NT2/D1 (cell line): ENCODE measurements around the gene AGAP2.

Experiments used
- DNase-seq: peaks from one replicate; pipeline ENCODE4 v3.0.0-alpha.2; 2011; ENCODE audit warnings: low read depth, low spot score
- H3K27me3 ChIP-seq: 2 replicates; pipeline ENCODE4 v1.6.0; 2011; ENCODE audit warnings: mild to moderate bottlenecking; ENCODE audit not compliant: insufficient read length, insufficient read depth
- H3K36me3 ChIP-seq: 2 replicates; pipeline ENCODE4 v1.6.1; 2011; ENCODE audit warnings: mild to moderate bottlenecking, low read length, mixed read lengths; ENCODE audit not compliant: insufficient read depth, insufficient read length
- H3K4me1 ChIP-seq: 2 replicates; pipeline ENCODE4 v1.5.1; 2011; ENCODE audit not compliant: insufficient read depth, insufficient read length
- H3K4me3 ChIP-seq: 2 replicates; pipeline ENCODE4 v1.5.1; 2011; ENCODE audit warnings: low read depth; ENCODE audit not compliant: insufficient read length
- H3K9ac ChIP-seq: 2 replicates; pipeline ENCODE4 v1.6.0; 2011; ENCODE audit warnings: low read depth; ENCODE audit not compliant: insufficient read length
- H3K9me3 ChIP-seq: 2 replicates; pipeline ENCODE4 v1.5.1; 2011; ENCODE audit warnings: mild to moderate bottlenecking, low read length; ENCODE audit not compliant: insufficient read depth
- SUZ12 ChIP-seq: IDR thresholded peaks from 2 replicates; pipeline ENCODE4 v1.6.1; 2011; ENCODE audit not compliant: insufficient read length, insufficient read depth; ENCODE audit errors: extremely low read depth
- YY1 ChIP-seq: IDR thresholded peaks from 2 replicates; pipeline ENCODE4 v1.6.1; 2011; ENCODE audit not compliant: insufficient read length, insufficient read depth
- ZNF274 ChIP-seq: IDR thresholded peaks from 2 replicates; pipeline ENCODE4 v1.6.1; 2011; ENCODE audit warnings: mild to moderate bottlenecking, low read depth, low read length

The AGAP2 gene

DNA sequence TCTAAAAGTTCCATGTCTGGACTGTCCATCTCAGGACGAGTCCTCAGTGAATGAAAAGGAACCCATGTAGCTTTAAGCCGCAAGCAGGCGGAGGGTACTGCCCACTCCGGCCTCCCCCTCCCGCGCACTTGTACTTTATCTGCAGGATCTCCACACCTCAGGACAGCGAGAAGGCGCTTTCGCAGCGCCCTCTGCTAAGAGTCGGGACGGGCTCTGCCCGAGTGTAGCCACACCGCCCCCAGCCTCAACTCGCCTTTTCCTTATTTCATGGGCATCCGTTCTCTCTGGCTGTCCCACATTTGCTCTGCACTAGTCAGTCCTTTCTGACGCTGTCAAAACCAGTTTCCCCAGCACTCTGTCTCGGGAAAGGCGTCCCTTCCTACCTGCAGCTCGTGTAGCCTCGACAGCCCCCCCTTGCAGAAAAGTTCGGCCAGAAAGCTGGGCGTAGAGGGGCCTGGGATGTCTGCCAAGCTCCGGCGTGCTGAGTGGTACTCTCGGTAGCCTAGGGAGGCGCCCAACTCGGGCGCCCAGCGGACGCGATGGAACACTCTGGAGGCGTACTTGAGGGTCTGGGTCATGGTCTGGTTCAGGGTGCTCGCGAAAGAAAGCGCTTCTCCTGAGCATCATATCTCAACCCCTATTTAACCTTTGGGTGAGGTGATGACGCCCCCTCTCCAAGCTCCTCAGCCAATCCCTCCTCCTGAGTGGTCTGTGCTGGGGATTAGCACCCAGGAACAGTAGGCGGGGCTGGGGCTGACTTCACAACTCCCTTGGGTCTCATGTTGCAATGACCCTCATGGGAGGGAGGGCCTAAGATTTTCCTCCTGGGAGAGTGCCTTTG, 28.1 kb upstream of the AGAP2 start, which contains the start of gene CYP27B1:
TSS of gene CYP27B1 (minus strand) at position 615 of the 841 bp plus-strand sequence. CDS start at position 578, 37 bp downstream.
- DNase-seq, result no peak
- TF ChIP-seq ZNF274 (no peak), YY1 (no peak), SUZ12 (no peak)
- H3K36me3 ChIP-seq, result peaks cover 45% of the 10 kb centered on the region
- no peaks in the 10 kb centered on the region; the same call in 1 of the 2 replicates for H3K9me3 ChIP-seq
- peaks cover 39% of the 10 kb centered on the region for H3K27me3 ChIP-seq
- H3K4me1 ChIP-seq, result peaks cover 15% of the 10 kb centered on the region
- peak within 1 kb of the TSS; percentile 57 for H3K9ac ChIP-seq
- H3K4me3 ChIP-seq, result peak within 1 kb of the TSS; percentile 16

DNA sequence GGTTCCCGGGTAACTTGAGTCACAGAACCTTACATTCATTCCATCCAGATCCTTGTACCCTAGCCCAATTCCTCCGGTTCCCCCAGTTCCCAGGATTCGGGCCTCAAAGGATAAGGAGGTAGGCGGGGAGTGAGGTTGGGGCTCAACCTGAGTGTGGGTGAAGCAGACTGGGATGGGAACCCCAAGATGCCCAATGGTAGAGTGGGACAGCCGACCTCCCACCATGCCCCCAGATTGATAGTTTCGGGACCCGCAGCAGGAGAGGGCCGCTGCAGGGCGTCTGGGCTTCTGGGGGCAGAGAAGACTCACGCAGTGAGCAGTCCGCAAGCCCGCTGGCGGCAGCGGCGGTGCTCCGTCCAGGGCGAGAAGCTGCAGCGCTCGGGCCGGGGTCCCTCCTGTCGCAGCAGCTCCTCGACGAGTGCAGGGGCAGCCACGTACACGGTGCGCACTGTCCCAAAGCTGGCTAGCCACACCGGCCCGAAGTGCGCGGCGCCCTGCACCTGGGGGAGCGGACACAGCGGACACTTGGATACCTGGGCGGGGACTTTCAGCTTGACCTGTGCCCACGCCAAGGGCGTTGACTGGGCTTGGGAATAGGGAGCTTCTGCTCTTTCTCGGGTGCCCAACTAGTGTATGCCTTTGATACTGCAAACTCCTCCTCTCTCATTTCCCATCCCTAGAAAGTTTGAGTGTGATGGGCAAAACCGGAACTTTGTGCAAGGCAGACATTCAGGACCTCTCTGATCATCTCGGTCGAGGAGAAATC, 27.3 kb upstream of the AGAP2 start:
- no peak for DNase-seq
- H3K27me3 ChIP-seq, result peaks cover 42% of the 10 kb centered on the region
- H3K4me1 ChIP-seq, result peaks cover 15% of the 10 kb centered on the region
- peaks cover 44% of the 10 kb centered on the region for H3K36me3 ChIP-seq
- TF ChIP-seq ZNF274, result no peak
- TF ChIP-seq SUZ12, result peak; percentile 12
- H3K9ac ChIP-seq, result peak overlapping the region; percentile 57
- H3K4me3 ChIP-seq, result peak overlapping the region; percentile 16
- no peaks in the 10 kb centered on the region; the same call in 1 of the 2 replicates for H3K9me3 ChIP-seq

DNA sequence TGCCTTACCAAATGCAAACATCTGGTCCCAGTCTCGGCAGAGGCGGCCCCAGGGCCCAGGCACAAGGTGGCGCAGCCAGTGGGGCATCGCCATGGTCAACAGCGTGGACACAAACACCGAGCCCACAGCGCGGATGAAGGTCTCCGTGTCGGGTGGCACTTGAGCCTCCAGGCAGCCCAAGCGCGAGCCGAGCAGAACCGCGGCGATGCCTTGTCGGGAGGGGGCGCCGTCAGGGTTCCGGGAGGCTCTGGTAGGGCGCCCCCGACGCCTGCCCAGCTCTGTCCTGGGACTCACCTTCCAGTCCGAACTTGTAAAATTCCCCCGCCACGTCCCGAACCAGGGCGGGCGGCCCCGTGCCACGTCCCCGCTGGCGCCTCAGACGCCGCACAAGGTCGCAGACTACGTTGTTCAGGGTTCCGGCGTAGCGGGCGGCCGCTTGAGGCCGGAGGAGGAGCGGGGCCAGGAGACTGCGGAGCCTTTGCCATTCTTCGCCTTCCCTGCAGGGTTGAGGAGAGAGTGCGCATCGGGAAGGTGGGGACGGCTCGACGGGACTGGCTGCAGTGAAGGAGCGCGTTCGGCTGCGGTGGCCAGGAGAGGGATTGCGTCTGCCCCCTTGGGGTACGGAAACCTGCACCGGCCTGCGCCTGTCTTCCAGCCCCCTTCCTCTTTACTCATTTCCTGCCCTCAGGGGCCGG, 26.6 kb upstream of the AGAP2 start:
- Histone ChIP-seq H3K27me3 (peaks cover 42% of the 10 kb centered on the region), H3K4me1 (peaks cover 15% of the 10 kb centered on the region), H3K4me3 (peak overlapping the region; percentile 16), H3K9me3 (no peaks in the 10 kb centered on the region; the same call in 1 of the 2 replicates), H3K9ac (peak overlapping the region; percentile 57), H3K36me3 (peaks cover 36% of the 10 kb centered on the region)
- no peak for DNase-seq
- TF ChIP-seq SUZ12, result peak; percentile 14
- no peak for TF ChIP-seq ZNF274

DNA sequence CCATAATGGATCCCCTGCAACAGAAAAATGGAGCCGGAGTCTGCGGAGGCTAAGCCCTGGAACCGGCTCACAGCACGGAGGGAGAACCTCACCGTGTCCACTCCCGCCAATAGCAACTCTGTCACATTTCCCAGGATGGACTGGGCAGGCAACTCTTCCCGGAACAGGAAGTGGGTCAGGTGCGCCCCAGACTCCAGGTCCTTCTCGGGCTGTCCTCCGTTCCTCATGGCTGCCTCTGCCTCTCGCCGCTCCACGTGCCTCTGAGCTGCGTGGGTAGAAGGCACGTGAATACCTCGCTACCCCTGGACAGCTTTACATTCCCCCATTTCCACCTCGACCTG, 26.1 kb upstream of the AGAP2 start:
- H3K9ac ChIP-seq, result peak overlapping the region; percentile 57
- no peak for DNase-seq

DNA sequence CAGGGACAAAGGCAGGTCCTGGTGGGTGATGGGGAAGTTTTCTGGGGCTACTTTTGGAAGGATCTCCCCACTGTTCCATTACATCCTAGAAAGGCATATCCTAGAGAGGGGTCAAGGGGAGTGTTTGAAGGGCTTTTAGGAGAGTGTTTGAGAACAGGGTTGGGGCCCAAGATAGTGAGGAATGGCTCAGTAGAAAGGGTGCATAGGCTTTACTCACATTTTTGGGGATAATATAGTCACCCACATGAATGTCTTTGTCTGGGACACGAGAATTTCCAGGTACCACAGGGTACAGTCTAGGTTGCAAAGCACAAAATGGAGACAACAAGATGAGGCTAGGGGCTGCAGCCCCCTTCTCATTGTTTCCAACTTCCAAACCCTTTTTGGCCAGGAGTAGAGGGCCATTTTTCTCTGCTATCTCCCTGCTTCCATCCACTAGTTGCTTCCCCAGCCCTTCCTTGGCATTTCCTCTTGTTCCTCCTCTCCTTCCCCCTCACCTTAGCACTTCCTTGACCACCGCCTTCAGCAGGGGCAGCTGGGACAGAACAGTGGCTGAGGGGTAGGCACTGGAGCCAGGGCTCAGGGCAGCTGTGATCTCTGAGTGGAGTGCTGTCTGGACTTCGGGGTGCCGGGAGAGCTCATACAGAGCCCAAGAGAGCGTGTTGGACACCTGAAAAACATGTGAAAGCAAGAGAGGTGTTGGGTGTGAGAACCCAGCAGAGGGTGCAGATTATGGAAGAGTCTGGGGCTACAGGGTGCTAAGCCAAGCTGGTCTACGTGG, 25.5 kb upstream of the AGAP2 start:
- no peak overlapping the region for H3K9ac ChIP-seq
- no peaks in the 10 kb centered on the region; the same call in 1 of the 2 replicates for H3K9me3 ChIP-seq
- H3K36me3 ChIP-seq, result peaks cover 25% of the 10 kb centered on the region
- TF ChIP-seq YY1, result no peak
- TF ChIP-seq ZNF274, result no peak
- TF ChIP-seq SUZ12, result no peak
- peaks cover 15% of the 10 kb centered on the region for H3K4me1 ChIP-seq
- no peak for DNase-seq
- H3K4me3 ChIP-seq, result no peak overlapping the region
- peaks cover 43% of the 10 kb centered on the region for H3K27me3 ChIP-seq

More for the DNA sequence above, 26.1 kb upstream of the AGAP2 start:
- Histone ChIP-seq H3K4me3 (peak overlapping the region; percentile 16), H3K9me3 (no peaks in the 10 kb centered on the region; the same call in 1 of the 2 replicates), H3K27me3 (peaks cover 42% of the 10 kb centered on the region), H3K36me3 (peaks cover 31% of the 10 kb centered on the region), H3K4me1 (peaks cover 15% of the 10 kb centered on the region)
- TF ChIP-seq YY1 (no peak), SUZ12 (no peak), ZNF274 (no peak)

DNA sequence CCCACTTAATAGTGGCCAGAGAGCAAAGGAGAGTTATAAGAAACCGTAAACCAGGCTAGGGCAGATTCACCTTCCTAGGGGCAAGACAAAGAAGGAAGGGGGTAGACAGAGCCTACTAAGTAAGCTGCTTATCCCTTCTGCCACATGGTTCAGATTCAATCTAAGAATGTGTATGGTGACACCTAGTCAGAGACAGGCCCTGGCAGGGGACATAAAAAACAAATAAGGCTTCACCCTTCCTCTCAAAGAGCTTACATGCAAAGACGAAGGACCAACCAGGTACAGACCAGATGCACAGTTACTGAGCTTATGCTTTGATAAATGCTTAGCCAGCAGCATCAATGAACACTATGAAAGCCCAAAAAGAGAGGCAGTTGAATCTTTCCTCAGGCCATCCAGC, 23.9 kb upstream of the AGAP2 start:
- H3K4me3 ChIP-seq, result no peak overlapping the region
- peaks cover 9% of the 10 kb centered on the region for H3K36me3 ChIP-seq
- no peaks in the 10 kb centered on the region; the same call in 1 of the 2 replicates for H3K9me3 ChIP-seq
- peaks cover 59% of the 10 kb centered on the region for H3K27me3 ChIP-seq
- no peak overlapping the region for H3K9ac ChIP-seq
- H3K4me1 ChIP-seq, result peaks cover 15% of the 10 kb centered on the region
- TF ChIP-seq SUZ12 (no peak), YY1 (no peak), ZNF274 (no peak)
- DNase-seq, result no peak
